PC-9 (cell line): ENCODE data around the gene ATP7B. TPM values are rescaled to one million over a fixed set of nuclear protein-coding genes. Genes with fewer than 3 reads are reported as not detected.
A peak's percentile ranks its signal among the peaks of the same experiment; 100 is the strongest.

Experiments used
- BruUV-seq: library from RNA; stranded (reverse); fragments of 400-500 nt; replicated peaks from 2 replicates; lab custom pipeline; 2021; lab: Mats Ljungman, UMichigan
- CTCF ChIA-PET: fragments of 300-600 bp; sonication (Branson Sonifier 250); formaldehyde crosslinking; loops from one replicate; lab custom pipeline; 2022; ENCODE audit warnings: antibody characterized with exemption; lab: Charles Lee
- POLR2A ChIA-PET: fragments of 300-600 bp; sonication (Branson Sonifier 250); formaldehyde crosslinking; loops from one replicate; lab custom pipeline; 2022; ENCODE audit warnings: antibody characterized with exemption; ENCODE audit not compliant: unreplicated experiment; lab: Charles Lee
- DNase-seq, 2 experiments: peaks; one replicate each; pipeline versions ENCODE4 v3.0.0 to v3.0.0-alpha.2; 2015 to 2022; ENCODE audit warnings: mixed read lengths in 1 of 2
- H2AFZ ChIP-seq: fragments of 200-600 bp; sonication (generic); 2 replicates; pipeline ENCODE4 v1.8.1; 2017; ENCODE audit warnings: antibody characterized with exemption
- H3F3A ChIP-seq: fragments of 200-600 bp; sonication (generic); 2 replicates; pipeline ENCODE4 v1.8.1; 2017; ENCODE audit warnings: antibody characterized with exemption, mild to moderate bottlenecking, low read depth; ENCODE audit not compliant: insufficient read depth
- H3K27ac ChIP-seq: fragments of 200-600 bp; sonication (generic); 2 replicates; pipeline ENCODE4 v1.6.1; 2016; ENCODE audit warnings: mixed run types
- H3K27me3 ChIP-seq: fragments of 200-600 bp; sonication (generic); 2 replicates; pipeline ENCODE4 v1.6.1; 2016; ENCODE audit warnings: low read depth, mixed run types; ENCODE audit not compliant: insufficient read depth
- H3K36me3 ChIP-seq: fragments of 200-600 bp; sonication (generic); 2 replicates; pipeline ENCODE4 v1.6.1; 2016; ENCODE audit warnings: low read depth, mixed run types
- H3K4me1 ChIP-seq: fragments of 200-600 bp; sonication (generic); replicated peaks from 2 replicates; pipeline ENCODE4 v1.6.1; 2016; ENCODE audit warnings: mixed run types; ENCODE audit not compliant: insufficient read depth
- H3K4me2 ChIP-seq: fragments of 200-600 bp; sonication (generic); 2 replicates; pipeline ENCODE4 v1.6.1; 2017; ENCODE audit warnings: mixed run types
- H3K4me3 ChIP-seq: fragments of 200-600 bp; sonication (generic); 2 replicates; pipeline ENCODE4 v1.6.1; 2016; ENCODE audit warnings: mixed run types
- H3K79me2 ChIP-seq: fragments of 200-600 bp; sonication (generic); 2 replicates; pipeline ENCODE4 v1.6.1; 2017; ENCODE audit warnings: low read depth, mixed run types
- H3K9me2 ChIP-seq: fragments of 200-600 bp; sonication (generic); 2 replicates; pipeline ENCODE4 v1.8.1; 2017; ENCODE audit warnings: mild to moderate bottlenecking; ENCODE audit not compliant: insufficient read depth
- H3K9me3 ChIP-seq: fragments of 200-600 bp; sonication (generic); 2 replicates; pipeline ENCODE4 v1.8.1; 2016; ENCODE audit warnings: low read depth; ENCODE audit not compliant: insufficient read depth
- H4K20me1 ChIP-seq: fragments of 200-600 bp; sonication (generic); 2 replicates; pipeline ENCODE4 v1.8.1; 2017; ENCODE audit not compliant: insufficient read depth
- CTCF ChIP-seq: fragments of 200-600 bp; sonication (generic); conservative IDR thresholded peaks from 2 replicates; pipeline ENCODE4 v1.6.1; 2017; ENCODE audit warnings: mixed run types, antibody characterized with exemption, mild to moderate bottlenecking, moderate library complexity
- EZH2 ChIP-seq: fragments of 200-600 bp; sonication (generic); IDR thresholded peaks from 2 replicates; pipeline ENCODE4 v1.8.0; 2017; ENCODE audit warnings: antibody characterized with exemption, low read depth
- intact Hi-C: fragments of 100-400 bp; cut with micrococcal nuclease; formaldehyde crosslinking; loops from one replicate; pipeline ENCODE4 v1.10.0; 2022; ENCODE audit not compliant: unreplicated experiment
- total RNA-seq: library from RNA; stranded (reverse); gene quantifications from 2 replicates; pipeline ENCODE4 v1.2.3, GENCODE V29; 2021

ATP7B gene
- total RNA-seq, 1 experiment from 2014 or later = 1.2 TPM

DNA sequence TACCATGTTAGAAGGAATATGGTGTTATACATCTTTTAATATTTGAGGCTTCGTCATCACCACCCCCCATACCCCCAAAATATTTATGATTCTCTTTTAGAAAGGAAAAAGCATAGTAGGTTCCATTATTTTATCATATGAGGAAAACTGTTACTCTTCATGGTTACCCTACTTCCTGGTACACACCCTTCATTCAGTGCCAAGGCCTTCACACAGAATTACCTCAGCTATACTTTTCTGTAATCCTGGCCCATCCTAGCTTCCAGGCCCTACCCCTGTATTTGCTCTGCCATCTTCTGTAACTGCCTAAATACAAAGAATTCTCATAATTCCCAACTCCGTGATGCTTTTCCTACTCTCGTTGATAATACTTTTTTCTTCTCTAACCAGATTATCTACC is 8.9 kb upstream of the ATP7B start:
- ChIA-PET CTCF (no interaction called here), POLR2A (no interaction called here)
- intact Hi-C loops = no loop called here
- Histone ChIP-seq H3K4me1 (no peaks in the 10 kb centered on the region), H2AFZ (no peak overlapping the region), H3K27me3 (no peaks in the 10 kb centered on the region), H3K9me3 (no peaks in the 10 kb centered on the region), H3K36me3 (peaks cover 14% of the 10 kb centered on the region), H4K20me1 (no peaks in the 10 kb centered on the region), H3F3A (no peaks in the 10 kb centered on the region), H3K4me2 (no peak overlapping the region), H3K4me3 (no peak overlapping the region), H3K9me2 (no peaks in the 10 kb centered on the region), H3K79me2 (peaks cover 15% of the 10 kb centered on the region), H3K27ac (no peak overlapping the region)
- TF ChIP-seq CTCF (no peak), EZH2 (no peak)
- no peak for DNase-seq
- BruUV-seq = no TSS peak

DNA sequence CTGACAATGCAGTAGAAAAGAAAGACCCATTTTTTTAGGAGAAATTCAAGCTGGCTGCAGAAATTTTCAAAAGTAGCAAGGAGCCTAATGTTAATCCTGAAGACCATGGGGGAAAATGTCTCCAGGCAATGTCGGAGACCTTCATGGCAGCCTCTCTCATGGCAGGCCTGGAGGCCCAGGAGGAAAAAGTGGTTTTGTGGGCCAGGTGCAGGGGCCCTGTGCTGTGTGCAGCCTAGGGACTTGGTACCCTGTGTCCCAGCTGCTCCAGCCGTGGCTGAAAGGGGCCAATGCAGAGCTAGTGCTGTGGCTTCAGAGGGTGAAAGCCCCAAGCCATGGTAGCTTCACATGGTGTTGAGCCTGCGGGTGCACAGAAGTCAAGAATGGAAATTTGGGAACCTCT is 5.0 kb upstream of the ATP7B start:
- no TSS peak for BruUV-seq
- H3K9me3 ChIP-seq = no peaks in the 10 kb centered on the region
- H3K36me3 ChIP-seq = no peaks in the 10 kb centered on the region
- H2AFZ ChIP-seq = no peak overlapping the region
- no peak overlapping the region for H3K27ac ChIP-seq
- POLR2A ChIA-PET = no interaction called here
- no peaks in the 10 kb centered on the region for H3K9me2 ChIP-seq
- no peaks in the 10 kb centered on the region for H4K20me1 ChIP-seq
- H3K4me1 ChIP-seq = peaks cover 9% of the 10 kb centered on the region
- no peaks in the 10 kb centered on the region; the same call in 1 of the 2 replicates for H3K27me3 ChIP-seq
- H3K79me2 ChIP-seq = peaks cover 44% of the 10 kb centered on the region
- H3F3A ChIP-seq = no peaks in the 10 kb centered on the region
- TF ChIP-seq CTCF (no peak), EZH2 (no peak)
- H3K4me3 ChIP-seq = no peak overlapping the region
- H3K4me2 ChIP-seq = no peak overlapping the region
- intact Hi-C loops = no loop called here
- CTCF ChIA-PET = no interaction called here
- no peak for DNase-seq

- no peaks in the 10 kb centered on the region for H4K20me1 ChIP-seq
- H3K27me3 ChIP-seq = peaks cover 2% of the 10 kb centered on the region; the same call in 1 of the 2 replicates
- H3K36me3 ChIP-seq = no peaks in the 10 kb centered on the region
- POLR2A ChIA-PET = interaction anchor here (0.6 kb wide), 2 partner anchors 214 to 573 kb away, joined by 3 to 5 read pairs; no protein-coding TSS in a partner anchor
- H3F3A ChIP-seq = no peaks in the 10 kb centered on the region
- peak overlapping the region; percentile 97 for H3K4me3 ChIP-seq
- no TSS peak for BruUV-seq
- TF ChIP-seq EZH2 (no peak), CTCF (no peak)
- no peaks in the 10 kb centered on the region for H3K9me3 ChIP-seq
- H3K4me2 ChIP-seq = peak overlapping the region; percentile 76
- H2AFZ ChIP-seq = peak overlapping the region; percentile 90
- H3K79me2 ChIP-seq = peaks cover 38% of the 10 kb centered on the region
- H3K4me1 ChIP-seq = peaks cover 9% of the 10 kb centered on the region
- H3K9me2 ChIP-seq = no peaks in the 10 kb centered on the region
- CTCF ChIA-PET = no interaction called here
- intact Hi-C loops = loop anchor here (5.0 kb wide), 1 partner anchor 440 kb away; the partner anchor contains the start of gene VPS36
- DNase-seq = no peak
- H3K27ac ChIP-seq = peak overlapping the region; percentile 41
These were observed 1.2 kb upstream of the ATP7B start for GRCh38 chr13:52012512-52012836.
